Measurements from ENCODE around the gene TRAPPC6A.
A peak's percentile ranks its signal among the peaks of the same experiment; 100 is the strongest.

The TRAPPC6A gene

GRCh38 chr19:45161738-45162607 is 16.1 kb downstream of the TRAPPC6A start:
- DNase-seq, result no peak

GRCh38 chr19:45160870-45161737 is 16.9 kb downstream of the TRAPPC6A start, which contains the start of gene NKPD1:
Gene NKPD1 (minus strand): TSS chr19:45160982. CDS start chr19:45160150, 832 bp downstream.
- DNase-seq, result no peak

GRCh38 chr19:45159971-45160324 is 18.1 kb downstream of the TRAPPC6A start:
- no peak for DNase-seq

GRCh38 chr19:45159210-45159970 is 18.6 kb downstream of the TRAPPC6A start:
- no peak for DNase-seq

- no peak for DNase-seq
These were observed 19.4 kb downstream of the TRAPPC6A start for GRCh38 chr19:45158503-45159209.

- DNase-seq, result no peak
These were observed 21.3 kb downstream of the TRAPPC6A start for GRCh38 chr19:45156751-45157150.

GRCh38 chr19:45156011-45156630 is 21.9 kb downstream of the TRAPPC6A start:
- no peak for DNase-seq

- DNase-seq, result no peak
These were observed 23.8 kb downstream of the TRAPPC6A start for GRCh38 chr19:45154064-45154827.

GRCh38 chr19:45153339-45154063 is 24.5 kb downstream of the TRAPPC6A start:
- DNase-seq, result peak; percentile 49

GRCh38 chr19:45152504-45153338 is 25.3 kb downstream of the TRAPPC6A start:
- no peak for DNase-seq

GRCh38 chr19:45151821-45152503 is 26.1 kb downstream of the TRAPPC6A start:
- DNase-seq, result no peak

GRCh38 chr19:45151320-45151719 is 26.7 kb downstream of the TRAPPC6A start:
- no peak for DNase-seq

- no peak for DNase-seq
These were observed 27.2 kb downstream of the TRAPPC6A start for GRCh38 chr19:45150751-45151281.

GRCh38 chr19:45150180-45150579 is 27.9 kb downstream of the TRAPPC6A start:
- DNase-seq, result no peak

GRCh38 chr19:45149129-45149528 is 28.9 kb downstream of the TRAPPC6A start:
- no peak for DNase-seq

- DNase-seq, result no peak
These were observed 30.0 kb downstream of the TRAPPC6A start for GRCh38 chr19:45147835-45148676.

GRCh38 chr19:45146741-45147205 is 31.3 kb downstream of the TRAPPC6A start:
- DNase-seq, result no peak

Measured in midbrain (tissue), 1 donor.